ENCODE results near the gene MAP2. TPM values are rescaled to one million over a fixed set of nuclear protein-coding genes. Genes with fewer than 3 reads are reported as not detected.

Gene MAP2
- total and polyA plus RNA-seq, 2 experiments from 2014 or later = 2.9 to 4.4 TPM

GRCh38 chr2:209771474-209772289, 347.8 kb downstream of the MAP2 start, which contains the start of gene UNC80:
Gene UNC80, plus strand, starts transcription at chr2:209771832. Its CDS starts 241 bp downstream, at chr2:209772073.
- no peaks in the 10 kb centered on the region for H4K20me1 ChIP-seq (replicated peaks; ENCODE audit: insufficient read depth)
- DNase-seq (ENCODE audit: low spot score) = peak; percentile 88
- peaks cover 24% of the 10 kb centered on the region for H3K27me3 Mint-ChIP-seq (ENCODE audit: insufficient read depth, low read depth, poor library complexity)
- peak within 1 kb of the TSS; percentile 71 for H3K4me3 Mint-ChIP-seq
- H3K4me1 Mint-ChIP-seq = peaks cover 14% of the 10 kb centered on the region; the same call in 2 of the 3 replicates
- peaks cover 63% of the 10 kb centered on the region for H3K27me3 ChIP-seq (ENCODE audit: insufficient read depth)
- no peak within 1 kb of the TSS for H3K27ac Mint-ChIP-seq
- no peaks in the 10 kb centered on the region for H3K9me2 ChIP-seq (ENCODE audit: insufficient read depth)
- no peaks in the 10 kb centered on the region for H3K36me3 Mint-ChIP-seq (ENCODE audit: low read depth)
- TF ChIP-seq JUNB (IDR thresholded peaks at IDR 0.05; ENCODE audit: unreplicated experiment) (no peak), REST (IDR thresholded peaks at IDR 0.05; ENCODE audit: unreplicated experiment) (peak; percentile 97), ETS1 (IDR thresholded peaks at IDR 0.05) (0 out of 2 replicates have a peak, but pooled peaks have one; percentile 19), CREB1 (CRISPR knock-in tag; IDR thresholded peaks at IDR 0.05; ENCODE audit: low read depth) (no peak), STAT1 (IDR thresholded peaks at IDR 0.05; ENCODE audit: unreplicated experiment) (no peak), ZNF331 (CRISPR knock-in tag; IDR thresholded peaks at IDR 0.05; ENCODE audit: low read depth) (no peak), ZNF462 (CRISPR knock-in tag; IDR thresholded peaks at IDR 0.05) (0 out of 2 replicates have a peak, but pooled peaks have one; percentile 12), EZH2phosphoT487 (IDR thresholded peaks at IDR 0.05; ENCODE audit: unreplicated experiment) (no peak), NANOG (IDR thresholded peaks at IDR 0.05; ENCODE audit: borderline replicate concordance) (no peak), POLR2AphosphoS5 (IDR thresholded peaks at IDR 0.05; ENCODE audit: low read depth) (no peak), ZNF114 (CRISPR knock-in tag; IDR thresholded peaks at IDR 0.05) (no peak), EZH2 (IDR thresholded peaks at IDR 0.05; ENCODE audit: low read depth, unreplicated experiment) (peak; percentile 3), CTCF (conservative IDR thresholded peaks at IDR 0.05; ENCODE audit: low read depth in 2 of 2) (no peak; a peak in 1 of 4 replicates)
- H3F3A ChIP-seq (replicated peaks; ENCODE audit: low read depth) = no peaks in the 10 kb centered on the region
- H3K36me3 ChIP-seq (ENCODE audit: insufficient read depth) = no peaks in the 10 kb centered on the region
- ATAC-seq = peak; percentile 93
- peak within 1 kb of the TSS; percentile 63 for H3K4me3 ChIP-seq
- peak within 1 kb of the TSS; percentile 89 for H3K4me2 ChIP-seq
- no peak within 1 kb of the TSS for H3K27ac ChIP-seq (ENCODE audit: low read depth)
- no peaks in the 10 kb centered on the region for H3K9me3 Mint-ChIP-seq
- H3K4me1 ChIP-seq (ENCODE audit: insufficient read depth) = peaks cover 11% of the 10 kb centered on the region
- H3K79me2 ChIP-seq (replicated peaks; ENCODE audit: insufficient read depth) = no peaks in the 10 kb centered on the region
- H2AFZ ChIP-seq = peak within 1 kb of the TSS; percentile 80; the same call in 1 of the 2 replicates

Data from GM23338 (cell line).